HG02981 (cell line): Measurements from ENCODE around the gene DNAJA1.
"Not testable (repeated sequence)": the region's sequence is repeated elsewhere in the genome, so short reads cannot be mapped to it uniquely, and the experiment has no call there.

Source experiments
- ATAC-seq: cut with Tn5 transposase; IDR thresholded peaks from one replicate; pipeline ENCODE4 v1.9.1; 2021; ENCODE audit warnings: mild to moderate bottlenecking, moderate library complexity; ENCODE audit not compliant: unreplicated experiment

Gene DNAJA1

DNA sequence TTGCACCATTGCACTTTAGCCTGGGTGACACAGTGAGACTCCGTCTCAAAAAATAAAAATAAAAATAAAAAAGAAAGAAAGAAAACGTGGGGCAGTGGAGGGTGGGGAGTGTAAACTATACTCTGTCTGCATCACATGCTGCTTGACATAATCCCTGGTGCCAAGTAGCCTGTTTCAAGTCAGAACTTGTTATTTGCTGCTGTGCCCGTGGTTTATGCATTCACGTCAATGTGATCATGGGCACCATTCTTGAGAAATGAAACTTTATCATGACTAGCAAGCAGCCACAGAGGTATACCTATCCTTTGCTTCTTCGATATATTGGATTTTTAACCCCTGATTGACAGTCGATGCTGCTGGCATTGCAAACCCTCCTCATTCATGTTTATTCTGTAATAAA, 55.5 kb downstream of the DNAJA1 start:
- ATAC-seq: no peak

DNA sequence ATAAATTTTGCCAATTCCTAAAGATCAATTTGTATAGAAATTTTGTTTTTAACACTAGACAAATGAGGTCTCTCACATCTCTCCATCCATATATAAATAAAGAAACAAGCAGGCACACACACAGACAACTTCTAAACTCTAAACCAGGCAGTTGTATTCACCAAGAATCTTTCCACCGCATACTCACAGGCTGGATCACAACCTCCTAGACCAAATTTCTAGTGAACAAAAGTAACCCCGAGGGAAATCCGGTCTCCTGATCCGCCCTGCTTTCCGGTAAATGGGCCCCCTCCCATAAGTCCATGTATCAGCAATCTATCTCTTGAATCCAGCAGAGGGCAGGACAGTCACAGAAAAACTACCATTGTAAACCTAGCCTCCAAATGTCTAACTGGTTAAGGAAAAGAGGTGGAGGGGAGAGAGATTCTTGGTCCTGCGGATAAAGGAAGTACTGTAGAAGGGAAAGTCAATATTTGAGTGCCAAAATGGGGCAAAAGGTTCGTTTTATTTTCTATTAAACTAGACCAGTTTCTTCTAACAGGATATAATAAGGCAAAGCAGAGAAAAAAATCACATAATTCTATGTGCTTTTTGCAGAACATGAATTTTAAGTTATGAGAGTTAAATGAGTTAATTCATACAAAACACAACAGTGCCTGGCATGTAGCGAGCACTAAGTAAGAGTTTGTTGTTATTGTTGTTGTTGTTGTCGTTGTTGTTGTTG, 56.2 kb downstream of the DNAJA1 start:
- ATAC-seq: peak; percentile 42

GRCh38 chr9:33082128-33082527, 57.1 kb downstream of the DNAJA1 start:
- no peak for ATAC-seq

GRCh38 chr9:33082538-33083326, 57.7 kb downstream of the DNAJA1 start:
- ATAC-seq: no peak

- not testable (repeated sequence) for ATAC-seq
These were observed 60.6 kb downstream of the DNAJA1 start for GRCh38 chr9:33085672-33086071.
